Smooth muscle cell (in vitro differentiated cells): ENCODE results near the gene OBSL1. TPM values are rescaled to one million over a fixed set of nuclear protein-coding genes. Genes with fewer than 3 reads are reported as not detected.

Experiments used
- DNase-seq: peaks from one replicate; lab custom pipeline; 2025; ENCODE audit not compliant: unreplicated experiment; lab: John Stamatoyannopoulos, UW
- H2AFZ ChIP-seq: fragments of 200-600 bp; sonication (generic); 2 replicates; pipeline ENCODE4 v1.6.0; 2016; ENCODE audit warnings: antibody characterized with exemption, low read depth, mild to moderate bottlenecking
- H3F3A ChIP-seq: fragments of 200-600 bp; sonication (generic); 2 replicates; pipeline ENCODE4 v1.6.0; 2017; ENCODE audit warnings: antibody characterized with exemption, low read depth
- H3K27ac ChIP-seq: fragments of 200-600 bp; sonication (generic); 2 replicates; pipeline ENCODE4 v1.5.1; 2016; ENCODE audit warnings: low read depth, mild to moderate bottlenecking
- H3K27me3 ChIP-seq: fragments of 200-600 bp; sonication (generic); 2 replicates; pipeline ENCODE4 v1.6.1; 2016; ENCODE audit warnings: low read depth, mild to moderate bottlenecking
- H3K36me3 ChIP-seq: fragments of 200-600 bp; sonication (generic); 2 replicates; pipeline ENCODE4 v1.5.1; 2016; ENCODE audit warnings: low read depth
- H3K4me1 ChIP-seq: fragments of 200-600 bp; sonication (generic); 2 replicates; pipeline ENCODE4 v1.5.1; 2016; ENCODE audit warnings: low read depth
- H3K4me2 ChIP-seq: fragments of 200-600 bp; sonication (generic); 2 replicates; pipeline ENCODE4 v1.6.0; 2016; ENCODE audit warnings: mild to moderate bottlenecking
- H3K4me3 ChIP-seq: fragments of 200-600 bp; sonication (generic); 2 replicates; pipeline ENCODE4 v1.5.1; 2016; ENCODE audit warnings: mild to moderate bottlenecking
- H3K79me2 ChIP-seq: fragments of 200-600 bp; sonication (generic); 2 replicates; pipeline ENCODE4 v1.6.0; 2016; ENCODE audit warnings: low read depth, mild to moderate bottlenecking
- H3K9ac ChIP-seq: fragments of 200-600 bp; sonication (generic); 2 replicates; pipeline ENCODE4 v1.6.0; 2016; ENCODE audit warnings: low read depth
- H3K9me3 ChIP-seq: fragments of 200-600 bp; sonication (generic); replicated peaks from 2 replicates; pipeline ENCODE4 v1.5.1; 2016; ENCODE audit warnings: low read depth
- H4K20me1 ChIP-seq: fragments of 200-600 bp; sonication (generic); 2 replicates; pipeline ENCODE4 v1.6.0; 2016; ENCODE audit warnings: low read depth
- CTCF ChIP-seq: fragments of 200-600 bp; sonication (generic); IDR thresholded peaks from 2 replicates; pipeline ENCODE4 v1.5.1; 2017; ENCODE audit warnings: borderline replicate concordance, mild to moderate bottlenecking, antibody characterized with exemption; ENCODE audit not compliant: insufficient read depth, poor library complexity, severe bottlenecking
- WGBS: methylation state at CpG from one replicate; pipeline ENCODE4 v1.1.7; 2016; ENCODE audit warnings: low lambda C conversion rate; 5-methylcytosine and 5-hydroxymethylcytosine counted together
- polyA plus RNA-seq: library from polyadenylated mRNA; unstranded; fragments of >200 nt; fragmentation: Nextera tagmentation; extraction: Ambion mirVana; gene quantifications from 2 replicates; pipeline ENCODE4 v1.2.1, GENCODE V29; 2016
- total RNA-seq: library from RNA; depleted of rRNA; stranded (reverse); fragments of >200 nt; gene quantifications from 2 replicates; pipeline ENCODE4 v1.2.3, GENCODE V29; 2014

The OBSL1 gene
- total and polyA plus RNA-seq, 2 experiments from 2014 or later: 51.1 to 71.9 TPM

- no peak overlapping the region for H3K27ac ChIP-seq
- peak overlapping the region; percentile 96 for H3K4me2 ChIP-seq
- H4K20me1 ChIP-seq: peaks cover 4% of the 10 kb centered on the region
- no peaks in the 10 kb centered on the region for H3K36me3 ChIP-seq
- H3K79me2 ChIP-seq: no peaks in the 10 kb centered on the region
- H3K9ac ChIP-seq: no peak overlapping the region
- no peak for TF ChIP-seq CTCF
- H3K9me3 ChIP-seq: no peaks in the 10 kb centered on the region
- no peaks in the 10 kb centered on the region for H3K27me3 ChIP-seq
- WGBS: 5% methylated on average over 43 of the region's 54 CpGs
- peak overlapping the region; percentile 61 for H3K4me3 ChIP-seq
- no peaks in the 10 kb centered on the region for H3F3A ChIP-seq
- peak overlapping the region; percentile 54 for H2AFZ ChIP-seq
- DNase-seq: peak; percentile 27
- H3K4me1 ChIP-seq: peaks cover 4% of the 10 kb centered on the region
Measured at GRCh38 chr2:219551441-219552381, 19.6 kb downstream of the OBSL1 start.

- H3K36me3 ChIP-seq: no peaks in the 10 kb centered on the region
- H3K79me2 ChIP-seq: no peaks in the 10 kb centered on the region
- H3K27ac ChIP-seq: no peak overlapping the region
- WGBS: 93% methylated on average over 9 of the region's 9 CpGs
- H4K20me1 ChIP-seq: peaks cover 4% of the 10 kb centered on the region
- H3F3A ChIP-seq: no peaks in the 10 kb centered on the region
- no peak for DNase-seq
- no peak overlapping the region for H3K9ac ChIP-seq
- no peaks in the 10 kb centered on the region for H3K9me3 ChIP-seq
- peaks cover 5% of the 10 kb centered on the region for H3K4me1 ChIP-seq
- H3K27me3 ChIP-seq: no peaks in the 10 kb centered on the region
- no peak overlapping the region for H3K4me2 ChIP-seq
- no peak overlapping the region for H2AFZ ChIP-seq
- no peak for TF ChIP-seq CTCF
- H3K4me3 ChIP-seq: no peak overlapping the region
Measured at GRCh38 chr2:219549619-219550018, 21.7 kb downstream of the OBSL1 start.

- Histone ChIP-seq H3K4me2 (no peak overlapping the region), H3K79me2 (no peaks in the 10 kb centered on the region), H2AFZ (no peak overlapping the region), H3K27me3 (no peaks in the 10 kb centered on the region), H4K20me1 (peaks cover 4% of the 10 kb centered on the region), H3K9me3 (no peaks in the 10 kb centered on the region), H3K4me3 (no peak overlapping the region), H3K27ac (no peak overlapping the region), H3K4me1 (peaks cover 11% of the 10 kb centered on the region), H3K36me3 (no peaks in the 10 kb centered on the region), H3K9ac (no peak overlapping the region), H3F3A (no peaks in the 10 kb centered on the region)
- no peak for TF ChIP-seq CTCF
- DNase-seq: no peak
- WGBS: 98% methylated on average over 18 of the region's 18 CpGs
Measured at GRCh38 chr2:219548990-219549389, 22.3 kb downstream of the OBSL1 start.
